Activated CD4-positive, CD25-positive, alpha-beta regulatory T cell (primary cell): ENCODE data around the gene BAD.

Experiments used
- DNase-seq, 4 experiments: peaks; one replicate each; lab custom pipeline; 2025; lab: John Stamatoyannopoulos, UW

Gene BAD

GRCh38 chr11:64275841-64276240 lies 8.6 kb downstream of the BAD start:
- DNase-seq: no peak

GRCh38 chr11:64275031-64275800 lies 9.2 kb downstream of the BAD start:
- no peak for DNase-seq

DNA sequence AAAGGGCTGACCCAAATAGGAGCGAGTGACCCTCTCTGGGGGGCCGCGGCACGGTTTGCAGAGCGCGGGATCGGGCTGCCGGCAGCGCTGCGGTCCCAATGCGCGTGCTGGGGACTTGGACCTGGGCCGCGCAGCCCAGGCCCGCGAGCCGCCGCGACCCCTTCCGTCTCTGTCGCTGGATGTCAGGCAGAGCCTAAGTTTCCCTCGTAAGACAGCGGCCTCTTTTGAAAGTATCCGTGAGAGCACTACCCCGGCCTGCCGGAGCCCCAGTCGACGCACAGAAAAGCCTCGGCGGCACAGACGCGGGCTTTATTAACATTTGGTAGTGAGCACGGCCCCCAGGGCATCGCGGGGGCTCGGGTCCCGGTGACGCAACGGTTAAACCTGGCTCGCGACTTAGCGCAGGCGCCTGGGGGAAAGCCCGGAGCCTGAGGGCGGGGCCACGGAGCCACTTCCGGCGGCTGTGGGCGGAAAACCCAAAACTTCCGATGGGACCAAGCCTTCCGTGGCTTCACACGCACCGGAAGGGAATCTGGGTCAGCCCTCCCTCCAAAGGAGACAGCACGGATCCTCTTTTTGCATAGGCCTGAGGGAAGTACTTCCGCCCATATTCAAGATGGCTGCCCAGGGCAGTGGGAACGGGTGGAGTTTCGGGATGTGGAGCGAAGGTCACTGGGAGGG lies 14.8 kb downstream of the BAD start:
- DNase-seq: peak; percentile 92 to 94 (median 93)

DNA sequence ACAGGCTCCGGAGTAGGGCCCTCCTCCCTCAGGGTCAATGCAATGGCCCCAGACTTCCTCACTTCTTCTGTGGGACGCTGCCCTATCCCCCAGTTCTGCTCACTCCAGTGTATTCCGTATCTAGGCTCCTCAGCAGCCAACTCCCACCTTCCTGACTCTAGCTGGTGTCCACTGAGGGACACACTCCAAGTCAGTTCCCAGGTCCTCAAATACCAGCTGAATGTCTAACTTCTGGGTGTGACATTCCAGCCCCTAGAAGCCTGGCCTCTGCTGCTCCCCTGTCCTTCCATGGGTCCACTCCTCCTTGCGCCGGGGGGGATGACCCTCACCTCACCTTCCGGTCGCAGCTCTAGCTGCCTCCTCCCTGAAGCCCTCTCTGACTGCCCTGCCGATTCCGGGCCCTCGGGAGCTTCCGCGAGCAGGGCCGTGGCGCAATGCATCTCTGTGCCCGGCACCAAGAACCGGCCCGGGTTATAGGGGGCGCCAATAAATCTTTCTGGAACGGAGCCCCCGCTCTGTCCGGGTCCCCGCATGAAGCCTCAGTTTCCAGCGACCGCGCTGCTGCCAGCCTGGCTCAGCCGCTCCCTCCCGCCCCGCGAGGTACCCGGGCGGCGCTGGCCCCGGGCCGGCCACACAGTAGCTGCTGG lies 15.4 kb downstream of the BAD start:
- DNase-seq: peak in 1 of 4 experiments; percentile 25

GRCh38 chr11:64268025-64268892 lies 16.2 kb downstream of the BAD start:
- no peak for DNase-seq

GRCh38 chr11:64267207-64267945 lies 17.1 kb downstream of the BAD start:
- no peak for DNase-seq

- no peak for DNase-seq
These were observed 18.1 kb downstream of the BAD start for GRCh38 chr11:64266339-64266738.

DNA sequence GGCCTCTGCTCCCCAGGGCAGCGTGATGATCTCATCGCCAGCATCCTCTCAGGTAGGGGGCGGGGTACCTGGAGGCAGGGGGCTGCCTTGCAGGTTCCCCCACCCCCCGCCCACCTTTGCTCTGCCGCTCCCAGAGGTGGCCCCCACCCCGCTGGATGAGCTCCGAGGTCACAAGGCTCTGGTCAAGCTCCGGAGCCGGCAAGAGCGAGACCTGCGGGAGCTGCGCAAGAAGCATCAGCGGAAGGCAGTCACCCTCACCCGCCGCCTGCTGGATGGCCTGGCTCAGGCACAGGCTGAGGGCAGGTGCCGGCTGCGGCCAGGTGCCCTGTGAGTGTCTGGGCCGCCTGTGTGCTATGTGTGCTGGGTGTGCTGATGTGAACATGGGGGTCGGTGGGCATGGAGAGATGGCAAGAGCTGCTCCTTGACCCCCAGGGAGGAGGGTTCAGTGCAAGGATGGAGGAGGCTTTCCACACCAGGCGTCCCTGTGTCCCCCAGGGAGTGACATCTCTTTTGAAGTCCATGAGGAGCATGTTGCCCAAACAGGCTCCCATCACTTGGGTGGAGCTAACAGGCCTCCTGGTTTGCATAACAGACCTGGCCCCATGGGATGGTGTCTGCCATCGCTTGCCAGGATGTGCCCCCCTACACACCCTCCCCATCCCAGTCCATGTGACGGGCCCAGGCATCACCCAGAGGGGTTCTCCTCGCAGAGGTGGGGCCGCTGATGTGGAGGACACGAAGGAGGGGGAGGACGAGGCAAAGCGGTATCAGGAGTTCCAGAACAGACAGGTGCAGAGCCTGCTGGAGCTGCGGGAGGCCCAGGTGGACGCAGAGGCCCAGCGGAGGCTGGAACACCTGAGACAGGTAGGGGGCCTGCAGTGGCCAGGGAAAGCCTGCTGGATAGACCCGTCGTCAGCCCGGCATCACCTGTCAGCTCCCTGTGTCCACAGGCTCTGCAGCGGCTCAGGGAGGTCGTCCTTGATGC lies 19.0 kb downstream of the BAD start:
- DNase-seq: no peak

- no peak for DNase-seq
These were observed 20.1 kb downstream of the BAD start for GRCh38 chr11:64264371-64264852.

- DNase-seq: no peak
These were observed 20.5 kb downstream of the BAD start for GRCh38 chr11:64263947-64264317.

DNA sequence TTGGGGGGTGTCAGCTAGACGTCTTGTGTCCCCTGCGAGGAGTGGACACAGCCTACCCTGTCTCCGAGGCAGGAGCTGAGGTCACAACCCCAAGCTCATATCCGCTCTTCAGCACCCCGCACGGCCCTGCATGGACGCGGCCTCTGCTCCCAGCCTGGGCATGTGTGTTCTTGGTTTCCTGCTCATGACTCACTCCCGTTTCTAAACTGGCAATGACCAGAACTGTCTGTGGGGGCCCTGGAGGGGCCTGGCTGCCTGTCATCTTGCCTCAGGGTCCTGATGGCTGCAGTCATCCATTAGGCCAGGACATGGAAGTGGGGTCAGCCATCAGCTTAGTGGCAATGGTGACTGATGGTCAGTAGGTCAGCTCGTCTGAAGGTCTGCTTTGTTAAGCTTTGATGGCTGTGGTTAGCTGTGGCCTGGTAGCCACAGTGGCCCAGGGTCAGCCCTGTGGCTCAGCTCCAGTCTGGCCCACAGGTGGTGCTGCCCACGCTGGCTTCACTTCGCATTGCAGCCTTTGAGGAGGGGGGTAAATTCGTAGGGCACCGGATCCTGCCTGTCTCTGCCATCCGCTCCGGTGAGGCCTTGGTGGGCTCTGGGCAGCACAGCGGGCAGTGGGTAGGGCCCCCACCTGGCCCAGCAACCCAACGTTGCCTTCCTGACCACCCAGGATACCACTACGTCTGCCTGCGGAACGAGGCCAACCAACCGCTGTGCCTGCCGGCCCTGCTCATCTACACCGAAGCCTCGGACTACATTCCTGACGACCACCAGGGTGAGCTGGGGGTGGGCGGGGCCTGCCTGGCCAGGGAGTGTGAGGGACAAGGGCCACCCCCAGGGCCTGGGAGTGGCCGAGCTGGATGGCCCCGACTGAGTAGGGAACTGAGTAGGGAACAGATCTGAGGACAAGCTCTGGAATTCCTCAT lies 21.2 kb downstream of the BAD start:
- DNase-seq: no peak

DNA sequence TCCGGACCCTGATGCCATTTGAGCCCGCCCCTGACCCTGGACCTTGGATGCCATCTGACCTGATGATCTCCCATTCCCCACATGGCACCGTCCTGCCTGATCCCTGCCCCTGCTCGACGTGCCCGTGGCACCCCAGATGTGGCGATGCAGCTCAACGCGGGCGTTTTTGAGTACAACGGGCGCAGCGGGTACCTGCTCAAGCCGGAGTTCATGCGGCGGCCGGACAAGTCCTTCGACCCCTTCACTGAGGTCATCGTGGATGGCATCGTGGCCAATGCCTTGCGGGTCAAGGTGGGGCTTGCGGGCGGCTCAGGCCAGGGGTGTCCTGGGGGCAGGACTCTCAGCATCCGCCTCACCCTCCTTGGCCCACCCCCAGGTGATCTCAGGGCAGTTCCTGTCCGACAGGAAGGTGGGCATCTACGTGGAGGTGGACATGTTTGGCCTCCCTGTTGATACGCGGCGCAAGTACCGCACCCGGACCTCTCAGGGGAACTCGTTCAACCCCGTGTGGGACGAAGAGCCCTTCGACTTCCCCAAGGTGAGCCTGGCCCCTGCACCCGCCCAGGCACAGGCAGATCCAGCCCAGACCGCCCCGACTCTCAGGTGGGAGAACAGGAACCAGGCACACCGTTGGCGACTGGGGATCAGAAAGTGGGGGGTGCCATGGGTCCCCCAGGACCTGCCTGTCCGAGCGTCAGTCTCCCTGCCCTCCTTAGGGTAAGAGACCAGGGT lies 22.0 kb downstream of the BAD start:
- no peak for DNase-seq

DNA sequence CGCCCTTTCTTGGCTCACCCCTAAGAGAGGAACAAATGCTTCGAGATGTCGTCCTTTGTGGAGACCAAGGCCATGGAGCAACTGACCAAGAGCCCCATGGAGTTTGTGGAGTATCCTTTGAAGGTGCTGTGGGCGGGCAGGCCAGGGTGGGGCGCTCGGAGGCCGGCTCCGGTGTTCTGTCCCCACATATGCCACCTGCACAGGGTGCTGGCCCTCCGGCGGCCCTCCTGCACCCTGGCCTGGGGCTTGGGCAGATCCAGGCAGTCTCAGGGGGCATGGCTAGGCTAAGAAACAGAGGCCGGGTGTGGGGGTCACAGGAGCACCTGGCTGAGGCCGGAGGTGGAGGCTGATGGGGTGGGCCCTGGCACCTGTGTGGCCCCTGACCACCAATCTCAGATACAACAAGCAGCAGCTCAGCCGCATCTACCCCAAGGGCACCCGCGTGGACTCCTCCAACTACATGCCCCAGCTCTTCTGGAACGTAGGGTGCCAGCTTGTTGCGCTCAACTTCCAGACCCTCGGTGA lies 22.8 kb downstream of the BAD start:
- no peak for DNase-seq

DNA sequence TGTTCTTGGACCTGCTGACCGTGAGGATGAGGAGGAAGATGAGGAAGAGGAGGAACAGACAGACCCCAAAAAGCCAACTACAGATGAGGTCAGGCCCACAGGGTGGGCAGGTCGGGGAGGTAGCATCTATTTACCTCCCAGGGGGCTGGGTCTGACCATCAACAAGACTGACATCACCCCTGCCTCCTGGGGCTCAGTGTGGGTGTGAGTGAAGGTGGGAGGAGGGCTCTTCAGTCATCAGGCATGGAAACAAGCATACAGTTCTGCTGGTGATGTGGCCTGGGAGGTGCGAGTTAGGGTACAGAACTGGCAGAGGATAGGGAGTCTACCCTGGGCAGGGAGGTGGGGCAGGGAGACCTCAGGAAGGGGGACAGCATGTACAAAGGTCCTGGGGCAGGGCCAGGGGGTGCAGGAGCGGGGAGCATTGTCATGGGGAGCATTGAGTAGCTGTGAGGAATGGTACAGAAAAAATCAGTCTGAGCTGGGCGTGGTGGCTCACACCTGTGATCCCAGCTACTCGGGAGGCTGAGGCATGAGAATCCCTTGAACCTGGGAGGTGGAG lies 24.2 kb downstream of the BAD start:
- no peak for DNase-seq

DNA sequence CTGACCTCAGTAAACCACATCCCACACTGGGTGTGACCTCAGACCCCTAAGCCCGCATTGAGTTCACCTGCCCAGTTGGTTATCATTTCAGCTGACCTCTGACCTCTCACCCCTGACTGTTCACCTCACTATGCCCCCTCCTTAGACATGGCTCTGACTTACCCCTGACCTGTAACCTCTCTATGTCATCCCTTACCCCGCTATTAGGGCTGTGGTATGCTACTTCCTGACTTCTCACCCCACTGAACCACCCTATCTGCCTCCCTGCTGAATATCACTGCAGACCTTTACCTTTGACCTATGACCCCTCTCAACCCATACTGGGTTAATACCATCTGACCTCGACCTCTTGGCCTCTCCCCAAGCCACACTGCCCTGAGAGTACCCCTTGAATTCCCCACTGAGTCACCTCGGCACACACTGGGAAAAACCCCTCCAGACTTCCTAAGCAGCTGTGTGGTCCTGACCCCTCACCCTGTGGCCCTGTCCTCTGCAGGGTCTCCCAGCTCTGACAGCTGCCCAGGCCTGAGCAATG lies 24.9 kb downstream of the BAD start:
- DNase-seq: no peak

DNA sequence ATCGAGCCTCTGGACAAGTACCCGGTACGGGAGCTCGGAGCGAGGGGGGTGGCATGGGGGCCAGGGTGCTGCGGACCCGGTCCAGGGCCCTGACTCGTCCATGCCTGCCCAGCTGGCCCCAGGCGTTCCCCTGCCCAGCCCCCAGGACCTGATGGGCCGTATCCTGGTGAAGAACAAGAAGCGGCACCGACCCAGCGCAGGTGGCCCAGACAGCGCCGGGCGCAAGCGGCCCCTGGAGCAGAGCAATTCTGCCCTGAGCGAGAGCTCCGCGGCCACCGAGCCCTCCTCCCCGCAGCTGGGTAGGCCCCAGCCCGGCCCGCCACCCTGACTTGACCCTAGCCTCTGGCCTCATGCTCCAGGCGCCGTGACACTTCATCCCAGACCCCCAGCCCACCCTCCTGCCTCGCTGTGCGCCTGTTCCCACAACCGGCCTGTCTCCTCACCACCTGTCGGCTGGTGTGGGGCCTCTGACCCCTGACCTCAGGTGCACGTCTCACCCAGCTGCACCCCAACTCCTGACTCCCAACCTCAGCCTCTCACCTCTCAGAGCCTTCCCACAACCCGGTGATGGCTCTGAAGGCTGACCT lies 25.4 kb downstream of the BAD start:
- DNase-seq: no peak

DNA sequence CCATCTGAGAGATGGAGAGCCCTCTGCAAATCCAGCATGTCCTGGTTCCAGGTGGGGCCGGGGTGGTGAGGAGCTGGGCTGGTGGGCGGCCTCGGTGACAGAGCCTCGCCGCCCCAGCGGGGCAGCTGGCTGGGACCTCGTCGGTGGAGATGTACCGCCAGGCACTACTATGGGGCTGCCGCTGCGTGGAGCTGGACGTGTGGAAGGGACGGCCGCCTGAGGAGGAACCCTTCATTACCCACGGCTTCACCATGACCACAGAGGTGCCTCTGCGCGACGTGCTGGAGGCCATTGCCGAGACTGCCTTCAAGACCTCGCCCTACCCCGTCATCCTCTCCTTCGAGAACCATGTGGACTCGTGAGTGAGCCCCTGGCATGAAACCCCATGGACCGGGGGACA lies 26.1 kb downstream of the BAD start:
- no peak for DNase-seq
